ENCODE data around the gene CAPN12. TPM values are rescaled to one million over a fixed set of nuclear protein-coding genes. Genes with fewer than 3 reads are reported as not detected.

The CAPN12 gene
- polyA plus RNA-seq, 1 donor (not counting 4 experiments of a cell fraction or from before 2014, with no cell fraction given), result 5.6 TPM

DNA sequence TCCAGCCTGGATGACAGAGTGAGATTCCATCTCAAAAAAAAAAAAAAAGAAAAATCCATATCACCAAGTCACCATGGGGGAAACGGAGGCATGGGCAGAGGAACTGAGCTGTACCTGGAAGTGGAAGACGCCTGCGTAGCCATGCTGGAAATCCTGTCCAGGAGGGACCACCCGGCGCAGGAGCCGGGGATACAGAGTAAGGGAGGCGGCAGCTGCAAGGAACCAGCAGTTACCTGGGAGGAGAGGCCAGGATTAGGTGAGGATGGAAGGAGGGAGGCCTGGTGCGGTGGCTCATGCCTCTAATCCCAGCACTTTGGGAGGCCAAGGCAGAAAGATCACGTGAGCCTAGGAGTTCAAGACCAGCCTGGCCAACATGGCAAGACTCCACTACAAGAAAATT is 2.0 kb downstream of the CAPN12 start:
- no peak overlapping the region for H3K4me3 ChIP-seq (ENCODE audit: control insufficient read depth in 2 of 3, extremely low read depth in 1 of 3, insufficient read depth in 2 of 3, low read depth in 1 of 3, low read length in 3 of 3)
- H3K9me1 ChIP-seq (ENCODE audit: control insufficient read depth, extremely low read depth, insufficient read depth, low read length), result no peaks in the 10 kb centered on the region
- no peak overlapping the region for H2AFZ ChIP-seq (ENCODE audit: control insufficient read depth, low read length)
- H3K9me3 ChIP-seq (ENCODE audit: control insufficient read depth, low read depth, low read length), result no peaks in the 10 kb centered on the region
- H3K79me2 ChIP-seq (ENCODE audit: control insufficient read depth, insufficient read depth, low read length), result no peaks in the 10 kb centered on the region
- H4K20me1 ChIP-seq (ENCODE audit: control insufficient read depth, extremely low read depth, insufficient read depth, low read length), result no peaks in the 10 kb centered on the region
- H3K27me3 ChIP-seq (ENCODE audit: control insufficient read depth, extremely low read depth, insufficient read depth, low read length), result no peaks in the 10 kb centered on the region
- FAIRE-seq (no peak), DNase-seq (ENCODE audit: low read depth, low spot score) (no peak)
- no peak overlapping the region for H3K9ac ChIP-seq (ENCODE audit: control insufficient read depth, extremely low read depth, insufficient read depth, low read length)
- TF ChIP-seq, protein P1, sequence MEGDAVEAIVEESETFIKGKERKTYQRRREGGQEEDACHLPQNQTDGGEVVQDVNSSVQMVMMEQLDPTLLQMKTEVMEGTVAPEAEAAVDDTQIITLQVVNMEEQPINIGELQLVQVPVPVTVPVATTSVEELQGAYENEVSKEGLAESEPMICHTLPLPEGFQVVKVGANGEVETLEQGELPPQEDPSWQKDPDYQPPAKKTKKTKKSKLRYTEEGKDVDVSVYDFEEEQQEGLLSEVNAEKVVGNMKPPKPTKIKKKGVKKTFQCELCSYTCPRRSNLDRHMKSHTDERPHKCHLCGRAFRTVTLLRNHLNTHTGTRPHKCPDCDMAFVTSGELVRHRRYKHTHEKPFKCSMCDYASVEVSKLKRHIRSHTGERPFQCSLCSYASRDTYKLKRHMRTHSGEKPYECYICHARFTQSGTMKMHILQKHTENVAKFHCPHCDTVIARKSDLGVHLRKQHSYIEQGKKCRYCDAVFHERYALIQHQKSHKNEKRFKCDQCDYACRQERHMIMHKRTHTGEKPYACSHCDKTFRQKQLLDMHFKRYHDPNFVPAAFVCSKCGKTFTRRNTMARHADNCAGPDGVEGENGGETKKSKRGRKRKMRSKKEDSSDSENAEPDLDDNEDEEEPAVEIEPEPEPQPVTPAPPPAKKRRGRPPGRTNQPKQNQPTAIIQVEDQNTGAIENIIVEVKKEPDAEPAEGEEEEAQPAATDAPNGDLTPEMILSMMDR (optimal IDR thresholded peaks at IDR 0.05 in 1 of 3, IDR thresholded peaks at IDR 0.05 in 1 of 3, conservative IDR thresholded peaks at IDR 0.05 in 1 of 3; ENCODE audit: extremely low read depth in 1 of 3, insufficient read depth in 2 of 3, low read length in 3 of 3), result no peak
- TF ChIP-seq EZH2 (IDR thresholded peaks at IDR 0.05; ENCODE audit: low read length), result no peak
- H3K27ac ChIP-seq (ENCODE audit: control insufficient read depth, insufficient read depth, low read length), result no peak overlapping the region
- peaks cover 9% of the 10 kb centered on the region for H3K4me1 ChIP-seq (ENCODE audit: control insufficient read depth, extremely low read depth, insufficient read depth, low read length)
- H3K4me2 ChIP-seq (ENCODE audit: control insufficient read depth, extremely low read depth, insufficient read depth, low read depth, low read length), result no peak overlapping the region
- dilution Hi-C loops (cut with MboI; ENCODE audit: extremely low pct_ligation_motif_present, low sequenced_read_pairs), result no loop called here
- no peaks in the 10 kb centered on the region for H3K36me3 ChIP-seq (ENCODE audit: control insufficient read depth in 2 of 2, extremely low read depth in 1 of 2, insufficient read depth in 2 of 2, low read length in 2 of 2)

DNA sequence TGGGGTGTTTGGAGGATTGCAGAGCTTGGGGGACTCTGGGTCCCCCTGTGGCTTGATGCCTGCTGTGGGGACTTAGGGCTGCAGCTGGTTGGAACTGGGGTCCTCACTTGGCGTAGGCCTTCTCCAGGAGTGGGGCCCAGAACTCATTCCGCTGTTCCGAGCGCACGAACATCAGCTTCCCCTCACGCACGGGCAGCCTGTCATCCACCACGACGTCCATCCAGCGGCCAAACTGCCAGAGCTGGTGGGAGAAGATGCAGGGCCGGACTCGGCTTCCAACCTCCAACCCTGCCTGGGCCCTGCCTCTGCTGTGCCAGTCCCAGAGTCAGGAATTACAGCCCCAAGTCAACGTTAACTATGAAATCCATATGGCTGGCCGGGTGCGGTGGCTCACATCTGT is 2.6 kb downstream of the CAPN12 start:
- dilution Hi-C loops (cut with MboI; ENCODE audit: extremely low pct_ligation_motif_present, low sequenced_read_pairs), result no loop called here
- FAIRE-seq, result no peak

More for the DNA sequence above, 2.6 kb downstream of the CAPN12 start:
- no peak overlapping the region for H3K27ac ChIP-seq (ENCODE audit: control insufficient read depth, insufficient read depth, low read length)
- no peaks in the 10 kb centered on the region for H3K36me3 ChIP-seq (ENCODE audit: control insufficient read depth in 2 of 2, extremely low read depth in 1 of 2, insufficient read depth in 2 of 2, low read length in 2 of 2)
- TF ChIP-seq, protein P1 (optimal IDR thresholded peaks at IDR 0.05 in 1 of 3, IDR thresholded peaks at IDR 0.05 in 1 of 3, conservative IDR thresholded peaks at IDR 0.05 in 1 of 3; ENCODE audit: extremely low read depth in 1 of 3, insufficient read depth in 2 of 3, low read length in 3 of 3), result no peak
- TF ChIP-seq EZH2 (IDR thresholded peaks at IDR 0.05; ENCODE audit: low read length), result no peak
- H4K20me1 ChIP-seq (ENCODE audit: control insufficient read depth, extremely low read depth, insufficient read depth, low read length), result no peaks in the 10 kb centered on the region
- no peak overlapping the region for H2AFZ ChIP-seq (ENCODE audit: control insufficient read depth, low read length)
- H3K4me3 ChIP-seq (ENCODE audit: control insufficient read depth in 2 of 3, extremely low read depth in 1 of 3, insufficient read depth in 2 of 3, low read depth in 1 of 3, low read length in 3 of 3), result no peak overlapping the region
- H3K4me1 ChIP-seq (ENCODE audit: control insufficient read depth, extremely low read depth, insufficient read depth, low read length), result peaks cover 10% of the 10 kb centered on the region
- H3K9ac ChIP-seq (ENCODE audit: control insufficient read depth, extremely low read depth, insufficient read depth, low read length), result no peak overlapping the region
- no peaks in the 10 kb centered on the region for H3K9me3 ChIP-seq (ENCODE audit: control insufficient read depth, low read depth, low read length)
- no peaks in the 10 kb centered on the region for H3K9me1 ChIP-seq (ENCODE audit: control insufficient read depth, extremely low read depth, insufficient read depth, low read length)
- H3K4me2 ChIP-seq (ENCODE audit: control insufficient read depth, extremely low read depth, insufficient read depth, low read depth, low read length), result no peak overlapping the region
- no peak for DNase-seq (ENCODE audit: low read depth, low spot score)
- H3K27me3 ChIP-seq (ENCODE audit: control insufficient read depth, extremely low read depth, insufficient read depth, low read length), result no peaks in the 10 kb centered on the region
- no peaks in the 10 kb centered on the region for H3K79me2 ChIP-seq (ENCODE audit: control insufficient read depth, insufficient read depth, low read length)
